NCI-H748 (cell line): ENCODE results near the gene DAP3.
"Not testable (repeated sequence)": the region's sequence is repeated elsewhere in the genome, so short reads cannot be mapped to it uniquely, and the experiment has no call there.

Experiments used
- DNase-seq: peaks from one replicate; lab custom pipeline; 2025; ENCODE audit not compliant: unreplicated experiment; lab: John Stamatoyannopoulos, UW

DAP3 gene

DNA sequence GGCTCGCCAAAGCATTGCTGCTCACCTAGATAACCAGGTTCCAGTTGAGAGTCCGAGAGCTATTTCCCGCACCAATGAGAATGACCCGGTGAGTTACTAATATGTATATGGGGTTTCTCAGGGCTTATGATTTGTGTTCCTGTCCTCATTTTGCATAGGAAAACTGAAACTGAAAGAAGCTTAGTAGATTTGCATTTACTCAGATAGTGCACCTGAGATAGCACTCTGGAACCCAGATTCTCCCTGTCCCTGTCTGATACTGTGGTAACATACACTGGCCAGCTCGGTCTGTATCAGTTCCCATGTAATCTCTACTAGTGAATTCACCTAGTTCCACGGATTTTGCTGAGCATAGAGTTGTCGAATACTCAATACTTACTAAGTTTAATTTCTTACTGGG lies 28.1 kb downstream of the DAP3 start:
- no peak for DNase-seq

GRCh38 chr1:155718524-155719115 lies 29.7 kb downstream of the DAP3 start:
- not testable (repeated sequence) for DNase-seq

- DNase-seq: no peak
Measured at GRCh38 chr1:155719703-155720102, 30.8 kb downstream of the DAP3 start.

- no peak for DNase-seq
Measured at GRCh38 chr1:155725142-155725541, 36.3 kb downstream of the DAP3 start.

GRCh38 chr1:155729031-155729898 lies 40.4 kb downstream of the DAP3 start:
- peak; percentile 61 for DNase-seq

- DNase-seq: no peak
Measured at GRCh38 chr1:155740995-155741394, 52.1 kb downstream of the DAP3 start.

GRCh38 chr1:155741908-155742307 lies 53.0 kb downstream of the DAP3 start:
- no peak for DNase-seq

GRCh38 chr1:155744711-155745283 lies 55.9 kb downstream of the DAP3 start:
- no peak for DNase-seq

- peak; percentile 98 for DNase-seq
Measured at GRCh38 chr1:155745284-155746228, 56.7 kb downstream of the DAP3 start.

- not testable (repeated sequence) for DNase-seq
Measured at GRCh38 chr1:155747586-155747985, 58.7 kb downstream of the DAP3 start.

DNA sequence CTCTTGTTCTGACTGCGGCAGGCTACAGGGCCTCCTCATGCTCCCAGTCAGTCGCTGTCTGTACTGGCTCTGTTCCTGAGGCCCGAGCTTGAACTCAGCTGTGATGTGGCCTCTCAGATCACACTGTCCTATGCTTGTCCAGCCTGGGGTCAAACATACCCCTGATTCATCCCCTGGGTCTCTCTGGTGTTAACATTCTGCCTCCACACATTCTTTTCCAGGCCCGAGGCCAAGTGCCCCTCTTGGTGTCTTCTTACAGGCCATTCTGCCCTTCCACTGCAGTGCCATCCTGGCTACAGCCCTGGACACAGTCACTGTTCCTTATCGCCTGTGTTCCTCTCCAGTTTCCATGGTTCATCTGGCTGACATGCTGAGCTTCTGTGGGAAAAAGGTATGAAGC lies 59.2 kb downstream of the DAP3 start:
- DNase-seq: not testable (repeated sequence)

- not testable (repeated sequence) for DNase-seq
Measured at GRCh38 chr1:155759017-155759416, 70.1 kb downstream of the DAP3 start.

GRCh38 chr1:155759966-155760630 lies 71.2 kb downstream of the DAP3 start:
- no peak for DNase-seq

DNA sequence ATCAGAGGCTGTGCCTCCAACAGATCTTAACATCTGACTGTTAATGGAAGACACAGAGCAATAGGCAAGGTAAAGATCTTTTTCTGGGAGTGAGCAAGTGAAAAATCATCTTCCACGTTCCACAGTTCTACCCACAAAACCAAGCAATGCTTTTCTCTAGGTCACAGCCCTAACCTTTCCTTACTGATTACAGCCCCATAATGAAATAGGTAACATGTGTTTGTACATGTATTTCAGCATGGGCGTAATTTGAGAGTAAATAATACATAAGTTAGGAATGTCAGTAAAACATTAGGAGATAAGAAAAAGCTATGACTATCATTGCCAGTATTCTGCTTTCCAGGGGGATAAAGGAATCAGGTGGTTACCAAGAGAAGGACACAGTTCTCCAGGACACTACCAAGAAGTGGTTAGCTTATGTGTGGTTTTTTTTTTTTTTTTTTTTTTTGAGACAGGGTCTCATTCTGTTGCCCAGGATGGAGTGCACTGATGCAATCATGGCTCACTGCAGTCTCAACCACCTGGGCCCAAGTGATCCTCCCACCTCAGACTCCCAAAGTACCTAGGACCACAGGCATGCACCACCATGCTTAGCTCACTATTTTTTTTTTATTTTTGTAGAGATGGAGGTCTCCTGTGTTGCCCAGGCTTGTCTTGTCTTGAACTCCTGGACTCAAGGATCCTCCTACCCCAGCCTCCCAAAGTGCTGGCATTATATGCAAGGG lies 72.0 kb downstream of the DAP3 start:
- DNase-seq: no peak

DNA sequence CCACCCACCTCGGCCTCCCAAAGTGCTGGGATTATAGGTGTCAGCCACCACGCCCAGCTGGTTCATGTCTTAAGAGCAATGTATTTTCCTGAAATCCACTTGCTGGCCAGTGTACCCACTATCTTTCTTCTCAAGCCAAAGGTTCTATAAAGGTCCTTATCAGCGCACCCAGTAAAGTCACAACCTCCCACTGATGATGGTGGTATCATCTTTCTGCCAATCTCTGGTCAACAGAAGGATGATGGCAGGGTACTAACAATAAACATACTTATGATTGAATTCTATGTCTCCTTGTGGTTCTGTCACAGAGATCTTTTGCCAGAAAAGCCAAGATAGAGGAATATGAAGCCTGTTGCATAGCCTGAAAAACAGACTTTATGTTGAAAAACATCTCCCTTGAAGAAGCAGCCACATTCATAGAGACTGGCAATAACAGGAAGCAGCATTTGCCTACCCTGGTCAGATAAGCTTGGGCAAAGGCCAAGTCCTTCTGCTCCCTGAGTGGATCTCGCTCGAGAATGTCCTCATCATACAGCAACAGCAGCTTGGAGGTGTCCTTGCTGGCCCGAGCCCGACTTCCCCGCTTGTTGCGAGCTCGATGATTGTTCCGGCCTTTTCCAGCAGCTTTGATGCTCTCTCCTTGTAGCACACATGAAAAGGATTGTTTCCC lies 73.0 kb downstream of the DAP3 start:
- no peak for DNase-seq

DNA sequence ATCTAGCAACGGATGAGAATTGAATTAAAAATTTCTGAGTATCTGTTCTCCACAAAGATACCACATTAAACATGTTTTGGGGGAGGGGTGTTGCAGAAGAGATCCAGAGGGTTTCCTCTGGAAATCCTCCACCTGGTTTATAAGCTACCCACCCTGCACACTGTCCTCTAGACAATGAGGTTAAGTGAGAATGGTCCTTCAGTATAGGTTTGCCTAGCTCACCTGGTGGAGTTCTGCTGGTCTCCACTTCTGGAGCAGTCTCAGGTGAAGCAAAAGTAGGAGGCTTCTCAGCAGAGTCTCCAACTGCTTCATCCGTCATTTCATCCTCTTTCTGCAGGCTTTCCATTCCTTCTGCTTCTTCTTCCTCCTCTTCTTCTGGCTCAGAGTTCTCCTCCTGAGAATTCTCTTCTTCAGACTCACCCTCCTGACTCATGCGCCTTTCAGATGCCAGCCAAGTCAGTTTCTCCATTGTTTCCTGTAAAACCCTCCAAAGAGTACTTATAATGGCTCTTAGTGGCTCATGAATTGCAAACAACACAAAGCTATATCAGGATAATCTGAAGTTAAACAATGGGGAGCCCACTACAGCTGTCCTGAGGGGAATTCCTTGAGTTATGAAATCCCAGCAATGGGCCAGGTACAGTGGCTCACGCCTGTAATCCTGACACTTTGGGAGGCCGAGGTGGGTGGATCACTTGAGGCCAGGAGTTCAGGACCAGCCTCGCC lies 74.4 kb downstream of the DAP3 start:
- DNase-seq: peak; percentile 3

DNA sequence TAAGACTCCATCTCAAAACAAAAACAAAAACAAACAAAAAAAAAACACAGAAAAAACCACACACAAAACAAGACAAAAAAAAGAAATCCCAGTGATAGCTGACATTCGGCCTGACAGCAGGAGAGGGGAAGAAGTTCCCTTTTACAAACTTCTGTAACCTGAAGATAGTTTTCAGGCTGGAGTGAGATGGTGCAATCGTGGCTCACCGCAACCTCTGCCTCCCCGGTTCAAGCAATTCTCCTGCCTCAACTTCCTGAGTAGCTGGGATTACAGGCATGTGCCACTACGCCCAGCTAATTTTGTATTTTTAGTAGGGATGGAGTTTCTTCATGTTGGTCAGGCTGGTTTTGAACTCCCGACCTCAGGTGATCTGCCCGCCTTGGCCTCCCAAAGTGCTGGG lies 75.1 kb downstream of the DAP3 start:
- not testable (repeated sequence) for DNase-seq

GRCh38 chr1:155767399-155767989 lies 78.6 kb downstream of the DAP3 start:
- DNase-seq: not testable (repeated sequence)
